GM12873 (cell line): ENCODE measurements around the gene TMED4.

ENCODE experiments used
- TF ChIP-seq, protein P1 (sequence below): IDR thresholded peaks from 2 replicates; pipeline ENCODE4 v1.5.1; 2012; ENCODE audit warnings: low read depth, mild to moderate bottlenecking, moderate library complexity, low read length, control low read depth; ENCODE audit not compliant: insufficient read depth; ENCODE audit errors: missing control alignments

TMED4 gene

DNA sequence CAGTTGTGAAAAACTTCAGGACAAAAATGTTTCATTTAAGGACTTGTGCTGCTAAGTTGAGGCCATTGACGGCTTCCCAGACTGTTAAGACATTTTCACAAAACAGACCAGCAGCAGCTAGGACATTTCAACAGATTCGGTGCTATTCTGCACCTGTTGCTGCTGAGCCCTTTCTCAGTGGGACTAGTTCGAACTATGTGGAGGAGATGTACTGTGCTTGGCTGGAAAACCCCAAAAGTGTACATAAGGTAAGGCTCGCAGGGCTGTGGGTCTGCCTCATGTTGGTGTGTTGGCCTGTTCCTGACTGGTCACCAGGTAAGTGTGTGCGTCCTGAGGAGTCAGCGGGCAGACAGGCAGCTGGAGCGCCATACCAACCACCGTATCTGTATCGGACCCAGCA lies 42.3 kb upstream of the TMED4 start:
- TF ChIP-seq, protein P1, sequence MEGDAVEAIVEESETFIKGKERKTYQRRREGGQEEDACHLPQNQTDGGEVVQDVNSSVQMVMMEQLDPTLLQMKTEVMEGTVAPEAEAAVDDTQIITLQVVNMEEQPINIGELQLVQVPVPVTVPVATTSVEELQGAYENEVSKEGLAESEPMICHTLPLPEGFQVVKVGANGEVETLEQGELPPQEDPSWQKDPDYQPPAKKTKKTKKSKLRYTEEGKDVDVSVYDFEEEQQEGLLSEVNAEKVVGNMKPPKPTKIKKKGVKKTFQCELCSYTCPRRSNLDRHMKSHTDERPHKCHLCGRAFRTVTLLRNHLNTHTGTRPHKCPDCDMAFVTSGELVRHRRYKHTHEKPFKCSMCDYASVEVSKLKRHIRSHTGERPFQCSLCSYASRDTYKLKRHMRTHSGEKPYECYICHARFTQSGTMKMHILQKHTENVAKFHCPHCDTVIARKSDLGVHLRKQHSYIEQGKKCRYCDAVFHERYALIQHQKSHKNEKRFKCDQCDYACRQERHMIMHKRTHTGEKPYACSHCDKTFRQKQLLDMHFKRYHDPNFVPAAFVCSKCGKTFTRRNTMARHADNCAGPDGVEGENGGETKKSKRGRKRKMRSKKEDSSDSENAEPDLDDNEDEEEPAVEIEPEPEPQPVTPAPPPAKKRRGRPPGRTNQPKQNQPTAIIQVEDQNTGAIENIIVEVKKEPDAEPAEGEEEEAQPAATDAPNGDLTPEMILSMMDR = no peak

DNA sequence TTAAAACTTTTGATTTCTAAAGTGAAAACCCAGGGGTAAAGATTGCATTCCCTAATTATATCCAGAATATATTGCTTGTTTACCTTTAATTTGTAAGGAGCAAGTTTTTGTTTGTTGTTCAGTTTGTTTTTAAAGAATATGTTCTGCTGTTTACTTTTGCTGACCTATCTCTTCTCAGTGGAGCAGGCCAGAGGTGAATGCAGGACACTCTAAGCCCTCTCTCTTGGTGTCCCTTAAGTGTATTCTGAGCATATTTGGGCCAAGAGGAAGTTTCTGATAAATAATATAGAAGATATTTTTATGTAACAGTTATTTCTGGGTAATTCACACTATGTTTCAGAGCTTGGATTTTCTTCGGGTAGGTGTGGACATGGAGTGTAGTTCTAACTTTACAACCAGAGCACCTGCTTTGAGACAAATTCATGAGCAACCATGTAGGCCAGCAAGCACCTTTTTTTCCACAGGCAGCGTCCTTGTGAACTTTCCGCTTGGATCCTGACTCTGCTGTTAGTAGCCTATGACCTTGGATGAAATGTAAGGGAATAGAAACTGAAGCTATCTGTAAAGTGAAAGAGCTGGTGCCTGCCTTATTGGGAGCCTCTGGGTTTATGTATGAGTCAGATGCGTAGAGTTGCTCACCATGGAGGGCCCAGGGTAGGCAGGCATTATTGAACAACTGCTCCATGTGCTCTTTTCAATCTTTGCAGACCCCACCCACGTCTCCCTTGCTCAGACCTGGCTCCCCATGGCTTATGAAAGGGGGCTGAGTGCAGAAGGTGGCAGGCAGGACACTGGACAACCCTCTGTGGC lies 40.5 kb upstream of the TMED4 start:
- TF ChIP-seq, protein P1 = no peak

DNA sequence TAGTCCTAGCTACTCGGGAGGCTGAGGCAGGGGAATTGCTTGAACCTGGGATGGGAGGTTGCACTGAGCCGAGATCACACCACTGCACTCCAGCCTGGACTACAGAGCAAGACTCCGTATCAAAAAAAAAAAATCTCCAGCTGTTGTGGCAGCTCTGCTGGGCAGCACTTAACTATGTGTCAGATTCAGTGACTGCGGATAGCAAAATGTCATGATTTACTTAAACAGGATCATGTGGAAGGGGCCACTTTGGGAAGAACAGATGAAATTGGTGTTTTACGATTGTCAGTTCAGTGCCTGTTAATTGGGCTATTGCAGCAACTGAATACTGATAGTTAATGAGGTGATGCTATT lies 39.7 kb upstream of the TMED4 start:
- TF ChIP-seq, protein P1 = no peak

DNA sequence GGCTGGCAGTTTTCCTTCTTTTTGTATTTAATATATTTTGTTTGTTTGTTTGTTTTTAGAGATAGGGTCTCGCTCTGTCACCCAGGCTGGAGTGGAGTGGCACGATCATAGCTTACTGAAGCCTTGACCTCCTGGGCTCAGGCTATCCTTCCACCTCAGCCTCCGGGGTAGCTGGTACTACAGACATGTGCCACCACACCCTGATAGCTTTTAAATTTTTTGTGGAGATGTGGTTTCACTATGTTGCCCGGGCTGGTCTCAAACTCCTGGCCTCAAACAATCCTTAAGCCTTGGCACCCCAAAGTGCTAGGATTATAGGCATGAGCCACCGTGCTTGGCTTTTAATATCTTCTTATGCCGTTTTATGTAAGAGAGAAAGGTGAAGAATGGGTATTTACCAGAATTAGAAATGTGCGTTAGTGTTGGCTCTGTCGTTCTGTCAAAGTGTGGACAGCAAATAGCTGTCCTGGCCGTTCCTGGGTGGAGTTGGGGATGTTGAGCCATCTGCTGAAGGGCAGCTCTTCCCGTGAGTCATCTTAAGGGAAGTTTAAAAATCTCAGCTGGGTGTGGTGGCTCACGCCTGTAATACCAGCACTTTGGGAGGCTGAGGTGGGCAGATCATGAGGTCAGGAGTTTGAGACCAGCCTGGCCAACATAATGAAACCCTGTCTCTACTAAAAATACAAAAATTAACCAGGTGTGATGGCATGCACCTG lies 39.2 kb upstream of the TMED4 start:
- TF ChIP-seq, protein P1 = no peak

DNA sequence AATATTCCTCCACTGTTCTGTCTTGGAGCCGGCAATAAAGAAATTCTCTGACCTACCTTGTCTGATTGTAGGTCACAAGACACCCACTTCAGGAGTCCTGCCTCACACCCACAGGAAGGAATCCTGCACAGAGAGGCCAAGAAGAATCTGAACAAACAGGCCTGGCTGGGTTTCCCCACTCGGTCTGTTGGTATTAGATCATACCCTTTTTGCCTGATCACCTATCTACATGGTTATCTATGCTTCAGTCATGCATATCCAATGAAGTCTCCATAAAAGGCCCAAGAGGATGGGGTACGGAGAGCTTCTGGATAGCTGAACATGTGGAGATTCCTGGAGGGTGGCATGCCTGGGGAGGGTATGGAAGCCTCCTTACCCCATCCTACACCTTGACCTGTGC lies 36.7 kb upstream of the TMED4 start:
- TF ChIP-seq, protein P1 = no peak

DNA sequence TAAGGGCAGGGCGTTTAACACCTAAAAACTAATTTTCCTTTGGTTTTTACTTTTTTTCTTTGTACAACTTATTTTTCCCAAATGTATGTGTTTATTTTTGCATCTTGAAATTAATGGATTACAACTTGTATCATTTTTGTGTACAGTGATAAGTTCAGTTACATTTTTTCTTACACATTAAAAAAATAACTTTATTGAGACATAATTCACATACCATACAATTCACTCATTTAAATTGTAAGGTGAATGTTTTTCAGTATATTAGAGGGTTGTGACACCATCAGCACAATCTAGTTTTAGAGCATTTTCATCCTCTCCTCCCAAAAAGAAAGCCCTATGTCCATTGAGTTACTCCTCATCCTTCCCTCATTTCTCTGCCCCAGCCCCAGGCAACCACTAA lies 36.0 kb upstream of the TMED4 start:
- TF ChIP-seq, protein P1 = no peak

DNA sequence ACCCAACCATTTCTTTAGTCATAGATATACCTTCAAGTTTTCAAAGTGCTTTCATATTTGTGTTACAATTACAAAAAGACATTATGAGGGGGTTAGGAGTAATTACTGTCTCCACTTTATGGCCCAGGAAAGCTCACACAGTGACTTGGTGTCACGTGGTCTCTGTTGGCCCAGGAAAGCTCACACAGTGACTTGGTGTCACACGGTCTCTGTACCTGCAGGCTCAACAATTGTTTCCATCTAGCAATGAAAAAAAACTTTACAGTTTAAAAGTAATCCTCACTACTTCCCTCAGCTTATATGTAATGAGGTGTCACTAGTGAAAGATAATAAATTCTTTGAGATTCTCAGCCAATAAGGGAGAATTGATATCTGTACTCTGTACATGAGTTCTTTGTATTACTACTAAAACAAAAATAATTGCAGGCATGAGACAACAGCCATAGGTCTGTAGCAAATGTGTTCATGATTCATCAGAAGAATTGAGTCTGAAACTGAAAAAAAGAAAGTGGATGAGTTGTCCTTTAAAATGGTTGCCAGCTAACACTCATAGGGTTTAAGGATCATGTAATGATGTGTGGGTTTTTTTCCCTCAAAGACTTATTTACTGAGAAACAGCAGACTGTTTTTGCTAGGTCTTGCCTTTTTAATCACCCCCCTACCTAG lies 35.3 kb upstream of the TMED4 start:
- TF ChIP-seq, protein P1 = no peak
